Stimulated activated CD4-positive, alpha-beta T cell treated with anti-CD3 and anti-CD28 coated beads, TNF-alpha, amount 100 ng/mL, for 24 hours (primary cell): Measurements from ENCODE around the gene PPIP5K2.
"Not testable (repeated sequence)": the region's sequence is repeated elsewhere in the genome, so short reads cannot be mapped to it uniquely, and the experiment has no call there.

ENCODE experiments used
- DNase-seq, 3 experiments: peaks; one replicate each; pipeline ENCODE4 v3.0.0-alpha.2; 2020; ENCODE audit warnings: low read depth in 3 of 3

The PPIP5K2 gene

GRCh38 chr5:103119765-103120606 lies at the start of gene PPIP5K2, which contains the start of gene GIN1:
TSS of gene PPIP5K2 (plus strand) at chr5:103120301. CDS start at chr5:103129590, 9,289 bp downstream.
TSS of gene GIN1 (minus strand) at chr5:103120138. CDS start at chr5:103108707, 11,431 bp downstream.
- peak; percentile 95 to 97 (median 96) for DNase-seq

- not testable (repeated sequence) for DNase-seq
Measured at GRCh38 chr5:103073500-103073899, 46.6 kb upstream of the PPIP5K2 start.

GRCh38 chr5:103075442-103075841 lies 44.7 kb upstream of the PPIP5K2 start:
- DNase-seq, result no peak

GRCh38 chr5:103079796-103080195 lies 40.3 kb upstream of the PPIP5K2 start:
- DNase-seq, result no peak

DNA sequence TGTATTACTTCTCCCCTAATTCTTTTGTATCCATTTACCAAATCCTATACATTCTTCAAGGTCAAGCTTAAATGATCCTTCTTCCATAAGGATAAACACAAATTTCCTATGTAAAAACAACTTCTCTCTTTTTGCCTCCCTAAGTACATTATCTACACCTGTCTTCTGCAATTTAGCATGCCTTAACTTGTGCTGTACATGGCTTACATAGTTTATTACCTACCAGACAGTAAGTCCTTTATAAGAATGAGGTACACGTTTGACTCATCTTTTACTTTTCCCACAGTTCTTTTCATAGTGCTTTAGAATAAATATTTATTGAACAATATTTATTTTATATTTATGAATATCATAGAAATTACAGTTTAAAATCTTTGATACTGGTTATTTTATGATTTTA lies 33.6 kb upstream of the PPIP5K2 start:
- DNase-seq, result no peak

GRCh38 chr5:103089272-103089671 lies 30.8 kb upstream of the PPIP5K2 start:
- DNase-seq, result no peak

DNA sequence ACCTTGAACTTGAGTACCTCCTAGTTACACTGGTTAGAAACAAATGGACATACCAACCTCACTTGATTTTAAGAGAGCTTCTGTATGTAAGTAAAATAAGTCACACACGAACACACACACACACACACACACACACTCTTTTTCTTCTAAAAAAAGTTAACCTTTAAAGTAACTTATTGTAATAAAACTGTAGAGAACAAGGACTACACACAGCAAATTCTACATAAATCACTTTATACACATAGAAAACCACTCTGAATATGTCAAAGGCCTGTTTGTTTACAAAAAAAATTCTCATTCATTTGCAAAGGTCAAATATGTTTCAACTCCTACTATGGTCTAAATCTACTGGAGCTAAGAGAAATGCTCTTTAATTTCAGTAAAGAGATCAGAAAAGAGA lies 29.3 kb upstream of the PPIP5K2 start:
- DNase-seq, result no peak

GRCh38 chr5:103092676-103093075 lies 27.4 kb upstream of the PPIP5K2 start:
- DNase-seq, result no peak

- DNase-seq, result no peak
Measured at GRCh38 chr5:103093727-103094126, 26.4 kb upstream of the PPIP5K2 start.

- no peak for DNase-seq
Measured at GRCh38 chr5:103094737-103095136, 25.4 kb upstream of the PPIP5K2 start.

- DNase-seq, result no peak
Measured at GRCh38 chr5:103098993-103099392, 21.1 kb upstream of the PPIP5K2 start.

- no peak for DNase-seq
Measured at GRCh38 chr5:103101079-103101750, 18.9 kb upstream of the PPIP5K2 start.

- no peak for DNase-seq
Measured at GRCh38 chr5:103102234-103102633, 17.9 kb upstream of the PPIP5K2 start.

GRCh38 chr5:103108086-103108485 lies 12.0 kb upstream of the PPIP5K2 start:
- DNase-seq, result no peak

- DNase-seq, result no peak
Measured at GRCh38 chr5:103109277-103109676, 10.8 kb upstream of the PPIP5K2 start.

DNA sequence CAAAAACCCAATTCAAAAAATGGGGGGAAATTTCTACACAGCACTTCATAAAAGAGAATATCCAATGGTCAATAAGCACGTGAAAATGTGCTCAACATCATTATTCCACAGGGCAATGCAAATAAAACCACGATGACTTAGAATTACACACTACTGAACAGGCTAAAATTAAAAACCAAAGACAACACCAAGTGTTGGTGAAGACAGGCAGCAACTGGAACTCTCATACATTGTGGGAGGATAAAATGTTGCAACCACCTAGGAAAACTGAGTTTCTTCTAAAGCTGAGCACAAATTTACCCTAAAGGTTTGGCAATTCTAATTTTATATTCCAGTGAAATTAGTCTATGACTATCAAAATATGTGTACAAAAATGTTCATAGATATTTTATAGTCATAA lies 9.7 kb upstream of the PPIP5K2 start:
- no peak for DNase-seq

GRCh38 chr5:103111468-103111867 lies 8.6 kb upstream of the PPIP5K2 start:
- DNase-seq, result no peak

- DNase-seq, result no peak
Measured at GRCh38 chr5:103112910-103113309, 7.2 kb upstream of the PPIP5K2 start.

DNA sequence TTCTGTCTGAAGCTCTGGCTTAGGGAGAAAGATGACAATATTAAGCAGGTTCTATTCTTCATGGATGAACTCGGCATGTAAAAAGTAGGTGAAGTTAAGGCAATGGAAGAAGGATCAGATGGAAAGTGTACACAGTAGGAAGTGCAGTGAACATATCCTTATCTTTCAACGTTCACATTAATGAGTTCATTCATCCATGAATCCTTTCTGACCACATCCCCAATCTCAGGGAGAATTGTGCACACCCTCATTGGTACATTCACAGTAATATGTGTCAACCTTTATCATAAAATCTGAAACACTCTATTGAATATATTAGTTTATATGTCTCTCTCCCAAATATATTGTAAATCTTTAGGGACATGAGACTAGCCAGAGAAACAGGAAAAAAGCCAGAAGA lies 5.7 kb upstream of the PPIP5K2 start:
- no peak for DNase-seq

DNA sequence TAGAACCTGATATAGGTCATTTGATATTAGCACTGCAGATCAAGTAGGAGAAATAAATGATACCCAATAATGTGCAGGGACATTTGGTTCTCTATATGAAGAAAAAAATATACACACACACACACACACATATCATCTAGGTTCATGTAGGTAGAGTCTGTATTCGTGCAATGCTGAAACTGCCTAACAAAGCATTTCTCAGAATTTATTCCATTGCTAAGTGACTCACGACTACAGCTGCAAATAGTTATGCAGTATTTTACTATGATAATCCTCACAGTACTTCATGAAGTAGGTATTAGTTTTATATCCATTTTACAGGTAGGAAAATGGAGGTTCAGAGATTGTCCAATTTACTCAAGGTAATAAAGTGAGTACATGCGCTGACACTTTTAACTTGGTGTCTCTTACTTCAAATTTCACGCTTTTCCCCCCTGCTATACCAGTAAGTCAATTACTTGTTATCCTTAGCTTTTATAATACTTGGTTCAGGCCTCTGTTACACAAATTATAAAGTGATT lies 2.6 kb upstream of the PPIP5K2 start:
- no peak for DNase-seq

GRCh38 chr5:103119070-103119764 lies 884 bp upstream of the PPIP5K2 start:
- no peak for DNase-seq

GRCh38 chr5:103120607-103121200 lies 603 bp downstream of the PPIP5K2 start:
- DNase-seq, result no peak
